IMR-90 (cell line): Measurements from ENCODE around the gene BCDIN3D. TPM values are rescaled to one million over a fixed set of nuclear protein-coding genes. Genes with fewer than 3 reads are reported as not detected.
A peak's percentile ranks its signal among the peaks of the same experiment; 100 is the strongest.

Experiments
- ATAC-seq: fragments of 200-7000 bp; cut with Tn5 transposase; 2 replicates; pipeline ENCODE4 v1.9.1; 2020; ENCODE audit warnings: low read depth, mild to moderate bottlenecking, moderate library complexity
- BruUV-seq: library from RNA; stranded (reverse); fragments of 400-500 nt; replicated peaks from 2 replicates; lab custom pipeline; 2021; lab: Mats Ljungman, UMichigan
- CTCF ChIA-PET: fragments of 300-600 bp; formaldehyde crosslinking; extraction: SDS; loops from one replicate; lab custom pipeline; 2021; ENCODE audit warnings: antibody characterized with exemption; lab: Yijun Ruan, JAX
- POLR2A ChIA-PET: fragments of 300-600 bp; sonication (Branson Sonifier 250); formaldehyde crosslinking; loops from one replicate; lab custom pipeline; 2022; ENCODE audit warnings: antibody characterized with exemption; ENCODE audit not compliant: unreplicated experiment; lab: Charles Lee
- DNase-seq: peaks from one replicate; pipeline ENCODE4 v3.0.0; 2013
- H2AFZ ChIP-seq: replicated peaks from 2 replicates; pipeline ENCODE3; 2013; ENCODE audit warnings: low read length, mild to moderate bottlenecking; ENCODE audit not compliant: poor library complexity
- H2AK5ac ChIP-seq: 2 replicates; pipeline ENCODE4 v1.6.1; 2013; ENCODE audit warnings: low read depth, low read length, inconsistent platforms
- H2AK9ac ChIP-seq: replicated peaks from 2 replicates; pipeline ENCODE3; 2013; ENCODE audit warnings: mild to moderate bottlenecking, low read depth, low read length, moderate library complexity; ENCODE audit not compliant: poor library complexity
- H2BK120ac ChIP-seq: 2 replicates; pipeline ENCODE4 v1.6.1; 2013; ENCODE audit warnings: low read depth, low read length, inconsistent platforms
- H2BK15ac ChIP-seq: 3 replicates; pipeline ENCODE4 v1.6.1; 2013; ENCODE audit warnings: low read depth, low read length, inconsistent platforms
- H2BK20ac ChIP-seq: 2 replicates; pipeline ENCODE4 v1.6.1; 2013; ENCODE audit warnings: low read depth, mild to moderate bottlenecking, inconsistent platforms, low read length, moderate library complexity
- H2BK5ac ChIP-seq: 2 replicates; pipeline ENCODE4 v1.6.1; 2013; ENCODE audit warnings: mild to moderate bottlenecking, low read depth, low read length, inconsistent platforms; ENCODE audit not compliant: poor library complexity, severe bottlenecking
- H3K14ac ChIP-seq: replicated peaks from 2 replicates; pipeline ENCODE4 v1.6.1; 2013; ENCODE audit warnings: low read depth, low read length, inconsistent platforms
- H3K18ac ChIP-seq: 2 replicates; pipeline ENCODE4 v1.6.1; 2013; ENCODE audit warnings: low read depth, low read length, control low read depth
- H3K23ac ChIP-seq: 2 replicates; pipeline ENCODE4 v1.6.1; 2013; ENCODE audit warnings: low read depth, low read length, inconsistent platforms
- H3K27ac ChIP-seq: 2 replicates; pipeline ENCODE4 v1.5.1; 2013; ENCODE audit warnings: mild to moderate bottlenecking, control low read depth, low read length; ENCODE audit not compliant: insufficient read depth
- H3K27me3 ChIP-seq: 2 replicates; pipeline ENCODE4 v1.6.1; 2013; ENCODE audit warnings: low read length; ENCODE audit not compliant: control insufficient read depth, insufficient read depth
- H3K36me3 ChIP-seq: 2 replicates; pipeline ENCODE4 v1.6.1; 2013; ENCODE audit warnings: low read length, mixed read lengths; ENCODE audit not compliant: control insufficient read depth, insufficient read depth
- H3K4ac ChIP-seq: 2 replicates; pipeline ENCODE4 v1.6.1; 2013; ENCODE audit warnings: low read depth, low read length, inconsistent platforms
- H3K4me1 ChIP-seq: 2 replicates; pipeline ENCODE4 v1.6.1; 2013; ENCODE audit warnings: low read length, mixed read lengths; ENCODE audit not compliant: control insufficient read depth, insufficient read depth
- H3K4me2 ChIP-seq: 2 replicates; pipeline ENCODE4 v1.6.1; 2013; ENCODE audit warnings: low read depth, mild to moderate bottlenecking, control low read depth, low read length, moderate library complexity
- H3K4me3 ChIP-seq: 2 replicates; pipeline ENCODE4 v1.5.1; 2013; ENCODE audit warnings: low read depth, mild to moderate bottlenecking, control low read depth, low read length, moderate library complexity; ENCODE audit not compliant: insufficient read depth
- H3K56ac ChIP-seq: 2 replicates; pipeline ENCODE4 v1.6.1; 2013; ENCODE audit warnings: low read length, inconsistent platforms; ENCODE audit not compliant: insufficient read depth; ENCODE audit errors: extremely low read depth
- H3K79me1 ChIP-seq, 2 experiments: 2 replicates each; pipeline ENCODE4 v1.6.1; 2013; ENCODE audit warnings: low read length in 2 of 2, inconsistent platforms in 1 of 2, low read depth in 1 of 2
- H3K9ac ChIP-seq: 2 replicates; pipeline ENCODE4 v1.6.1; 2013; ENCODE audit warnings: low read depth, low read length, control low read depth
- H3K9me1 ChIP-seq: 2 replicates; pipeline ENCODE4 v1.6.1; 2013; ENCODE audit warnings: low read length, inconsistent platforms; ENCODE audit not compliant: insufficient read depth
- H3K9me3 ChIP-seq: 2 replicates; pipeline ENCODE4 v1.6.1; 2013; ENCODE audit warnings: low read length; ENCODE audit not compliant: control insufficient read depth, insufficient read depth
- H4K20me1 ChIP-seq: 2 replicates; pipeline ENCODE4 v1.6.1; 2013; ENCODE audit warnings: low read length, inconsistent platforms; ENCODE audit not compliant: insufficient read depth
- H4K5ac ChIP-seq: 2 replicates; pipeline ENCODE4 v1.6.1; 2013; ENCODE audit warnings: mild to moderate bottlenecking, low read depth, low read length, control low read depth
- H4K8ac ChIP-seq, 2 experiments: 2 replicates each; pipeline ENCODE4 v1.6.1; 2013; ENCODE audit warnings: low read depth in 2 of 2, low read length in 2 of 2, control low read depth in 1 of 2, inconsistent platforms in 1 of 2
- H4K91ac ChIP-seq: 2 replicates; pipeline ENCODE4 v1.6.1; 2013; ENCODE audit warnings: low read depth, low read length, inconsistent platforms; ENCODE audit not compliant: insufficient read depth
- BHLHE40 ChIP-seq: fragments of 150-350 bp; IDR thresholded peaks from 2 replicates; pipeline ENCODE4 v1.6.1; 2016; ENCODE audit warnings: mild to moderate bottlenecking, low read depth, low read length
- CEBPB ChIP-seq: IDR thresholded peaks from 2 replicates; pipeline ENCODE4 v1.6.1; 2012; ENCODE audit warnings: low read depth, low read length, improper control_type of control experiment
- CHD1 ChIP-seq: IDR thresholded peaks from 2 replicates; pipeline ENCODE4 v1.6.1; 2012; ENCODE audit warnings: low read depth, low read length, improper control_type of control experiment
- MAZ ChIP-seq: IDR thresholded peaks from 2 replicates; pipeline ENCODE4 v1.6.1; 2012; ENCODE audit warnings: low read depth, mild to moderate bottlenecking, low read length, improper control_type of control experiment, moderate library complexity, borderline replicate concordance
- MXI1 ChIP-seq: IDR thresholded peaks from 2 replicates; pipeline ENCODE4 v1.6.1; 2012; ENCODE audit warnings: low read depth, mild to moderate bottlenecking, low read length, moderate library complexity, borderline replicate concordance
- NFE2L2 ChIP-seq: fragments of 150-350 bp; IDR thresholded peaks from 2 replicates; pipeline ENCODE4 v1.6.1; 2016; ENCODE audit warnings: low read depth, mild to moderate bottlenecking, low read length
- POLR2A ChIP-seq: IDR thresholded peaks from 2 replicates; pipeline ENCODE4 v1.6.1; 2012; ENCODE audit warnings: mild to moderate bottlenecking, low read depth, low read length
- RAD21 ChIP-seq: IDR thresholded peaks from 2 replicates; pipeline ENCODE4 v1.6.1; 2012; ENCODE audit warnings: low read length, improper control_type of control experiment
- RCOR1 ChIP-seq: IDR thresholded peaks from 2 replicates; pipeline ENCODE4 v1.6.1; 2012; ENCODE audit warnings: mild to moderate bottlenecking, low read length, improper control_type of control experiment; ENCODE audit not compliant: insufficient replicate concordance
- RFX5 ChIP-seq: IDR thresholded peaks from 2 replicates; pipeline ENCODE4 v1.8.0; 2012; ENCODE audit warnings: low read depth, mild to moderate bottlenecking, low read length, moderate library complexity
- SMC3 ChIP-seq: fragments of 150-350 bp; IDR thresholded peaks from 2 replicates; pipeline ENCODE4 v1.6.1; 2016; ENCODE audit warnings: low read depth, mild to moderate bottlenecking, antibody characterized with exemption, low read length, moderate library complexity
- WGBS, 2 experiments: methylation state at CpG; one replicate each; pipeline versions ENCODE4 v1.1.5 to v1.1.7; 2013; ENCODE audit warnings: missing lambda C conversion rate in 2 of 2; ENCODE audit not compliant: insufficient read length in 1 of 2; ENCODE audit errors: extremely low coverage in 2 of 2; 5-methylcytosine and 5-hydroxymethylcytosine counted together
- dilution Hi-C: fragments of 300-500 bp; cut with HindIII; formaldehyde crosslinking; loops from one replicate; pipeline ENCODE4 v1.14.3; 2018; ENCODE audit warnings: low sequenced_read_pairs; ENCODE audit not compliant: unreplicated experiment
- in situ Hi-C: fragments of 300-500 bp; cut with MboI; formaldehyde crosslinking; loops from 3 replicates; pipeline ENCODE4 v1.14.3; 2019; ENCODE audit warnings: low sequenced_read_pairs, inconsistent platforms, mixed read lengths
- intact Hi-C: fragments of 100-400 bp; cut with micrococcal nuclease; formaldehyde crosslinking; loops from 2 replicates; pipeline ENCODE4 v1.10.0; 2022
- polyA plus RNA-seq, 3 experiments: library from polyadenylated mRNA; depleted of rRNA; stranded (reverse); fragments of >200 nt; gene quantifications; 2 replicates each; pipeline ENCODE4 v1.2.3, GENCODE V29; 2012; ENCODE audit warnings: low replicate concordance in 1 of 3
- total RNA-seq: library from RNA; depleted of rRNA; stranded (reverse); fragments of >200 nt; gene quantifications from 2 replicates; pipeline ENCODE4 v1.2.3, GENCODE V29; 2012

The BCDIN3D gene
- total and polyA plus RNA-seq, 2 of the 4 experiments (the other 2 are of a cell fraction), result 2.3 TPM

GRCh38 chr12:49828133-49829091 lies 14.5 kb downstream of the BCDIN3D start, which contains the start of gene NCKAP5L:
Gene NCKAP5L, minus strand, starts transcription at chr12:49828413. Its CDS starts 24,369 bp downstream, at chr12:49804044.
- H3K9ac ChIP-seq, result peak within 1 kb of the TSS; percentile 91
- H3K23ac ChIP-seq, result peak within 1 kb of the TSS; percentile 97
- peaks cover 26% of the 10 kb centered on the region for H3K9me1 ChIP-seq
- H3K4ac ChIP-seq, result peak within 1 kb of the TSS; percentile 91
- no peaks in the 10 kb centered on the region for H3K9me3 ChIP-seq
- peak within 1 kb of the TSS; percentile 95 for H2AK9ac ChIP-seq
- peak within 1 kb of the TSS; percentile 84 for H2BK120ac ChIP-seq
- peak within 1 kb of the TSS; percentile 93 for H3K4me2 ChIP-seq
- H3K79me1 ChIP-seq, result peaks cover 8 to 57% of the 10 kb centered on the region in 2 experiments; a peak in 3 of 4 replicates
- WGBS, 2 experiments, result 0% methylated on average over 4 of the region's 61 CpGs; no CpG with 5 or more reads in 1 of the 2 experiments
- dilution Hi-C loops, result no loop called here
- in situ Hi-C loops, result no loop called here
- H3K18ac ChIP-seq, result peak within 1 kb of the TSS; percentile 40
- H2AFZ ChIP-seq, result peak within 1 kb of the TSS; percentile 91
- H4K20me1 ChIP-seq, result peaks cover 43% of the 10 kb centered on the region
- peak within 1 kb of the TSS; percentile 79; the same call in 1 of the 3 replicates for H2BK15ac ChIP-seq
- H3K4me1 ChIP-seq, result peaks cover 31% of the 10 kb centered on the region
- intact Hi-C loops, result no loop called here
- peak within 1 kb of the TSS; percentile 92 for H3K27ac ChIP-seq
- no TSS peak for BruUV-seq
- ATAC-seq, result peak; percentile 87
- peak within 1 kb of the TSS; percentile 25 for H4K5ac ChIP-seq
- H3K56ac ChIP-seq, result peak within 1 kb of the TSS; percentile 86
- H3K27me3 ChIP-seq, result no peaks in the 10 kb centered on the region
- DNase-seq, result peak; percentile 96
- CTCF ChIA-PET, result no interaction called here
- H4K8ac ChIP-seq, result peak within 1 kb of the TSS; percentile 76 to 86
- POLR2A ChIA-PET, result interaction anchor here (0.6 to 1.0 kb wide), 4 partner anchors 44 to 1132 kb away, joined by 3 to 14 read pairs (median 4); no protein-coding TSS in a partner anchor
- peak; percentile 17; the same call in 1 of the 2 replicates for TF ChIP-seq SMC3
- no peak; the same call in 1 of the 2 replicates for TF ChIP-seq MXI1
- TF ChIP-seq BHLHE40, result peak; percentile 88
- TF ChIP-seq CEBPB, result no peak
- peak; percentile 11 for TF ChIP-seq RCOR1
- TF ChIP-seq CHD1, result no peak
- no peak for TF ChIP-seq RFX5
- TF ChIP-seq MAZ, result peak; percentile 94; the same call in 1 of the 2 replicates
- TF ChIP-seq POLR2A, result peak; percentile 95
- TF ChIP-seq RAD21, result no peak
- no peak for TF ChIP-seq NFE2L2
- H2AK5ac ChIP-seq, result peak within 1 kb of the TSS; percentile 96
- no peak within 1 kb of the TSS for H2BK20ac ChIP-seq
- peak within 1 kb of the TSS; percentile 79 for H2BK5ac ChIP-seq
- H3K14ac ChIP-seq, result peak within 1 kb of the TSS; percentile 92
- peak within 1 kb of the TSS; percentile 72 for H3K4me3 ChIP-seq
- no peaks in the 10 kb centered on the region for H3K36me3 ChIP-seq
- peak within 1 kb of the TSS; percentile 90 for H4K91ac ChIP-seq
